IPS-15b (cell line): ENCODE data around the gene MPZL1.

Experiments used
- H3K27me3 ChIP-seq: one replicate; pipeline ENCODE4 v1.6.1; 2013; ENCODE audit warnings: low read length; ENCODE audit not compliant: control insufficient read depth, insufficient read depth
- H3K36me3 ChIP-seq: one replicate; pipeline ENCODE4 v1.6.1; 2013; ENCODE audit warnings: low read length; ENCODE audit not compliant: control insufficient read depth, insufficient read depth
- H3K4me1 ChIP-seq: one replicate; pipeline ENCODE4 v1.6.1; 2013; ENCODE audit warnings: mild to moderate bottlenecking, low read length; ENCODE audit not compliant: control insufficient read depth, insufficient read depth
- H3K4me3 ChIP-seq: one replicate; pipeline ENCODE4 v1.5.1; 2013; ENCODE audit warnings: low read depth, low read length
- H3K9ac ChIP-seq: one replicate; pipeline ENCODE4 v1.6.1; 2013; ENCODE audit warnings: low read depth, mild to moderate bottlenecking, low read length
- H3K9me3 ChIP-seq: one replicate; pipeline ENCODE4 v1.6.1; 2013; ENCODE audit warnings: mild to moderate bottlenecking, low read length; ENCODE audit not compliant: control insufficient read depth, insufficient read depth

The MPZL1 gene

GRCh38 chr1:167775178-167775577 is 53.4 kb downstream of the MPZL1 start:
- no peak overlapping the region for H3K9ac ChIP-seq
- no peaks in the 10 kb centered on the region for H3K9me3 ChIP-seq
- no peak overlapping the region for H3K4me3 ChIP-seq
- H3K36me3 ChIP-seq = no peaks in the 10 kb centered on the region
- H3K27me3 ChIP-seq = peaks cover 7% of the 10 kb centered on the region
- no peaks in the 10 kb centered on the region for H3K4me1 ChIP-seq

DNA sequence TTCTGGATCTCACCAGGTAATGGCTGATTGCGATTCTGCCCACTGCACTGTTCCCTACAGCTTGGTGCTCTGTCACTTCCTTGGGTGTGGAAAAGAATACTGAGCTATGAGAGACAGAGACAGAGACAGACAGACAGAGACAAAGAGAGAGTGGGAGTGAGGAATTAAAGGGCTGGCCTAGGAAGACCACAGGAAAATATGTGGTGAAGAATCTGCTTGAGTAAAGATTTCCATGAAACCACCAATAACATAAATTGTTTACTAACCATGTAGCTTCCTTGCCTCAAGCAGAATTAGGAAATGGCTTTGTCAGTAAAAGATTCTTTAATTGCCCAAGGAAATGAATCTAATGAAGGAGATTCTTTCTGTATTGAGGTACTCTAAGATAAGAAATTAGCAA is 54.4 kb downstream of the MPZL1 start:
- Histone ChIP-seq H3K9ac (no peak overlapping the region), H3K36me3 (no peaks in the 10 kb centered on the region), H3K4me3 (no peak overlapping the region), H3K4me1 (no peaks in the 10 kb centered on the region), H3K9me3 (no peaks in the 10 kb centered on the region), H3K27me3 (no peaks in the 10 kb centered on the region)

- no peaks in the 10 kb centered on the region for H3K36me3 ChIP-seq
- no peak overlapping the region for H3K4me3 ChIP-seq
- no peaks in the 10 kb centered on the region for H3K4me1 ChIP-seq
- H3K27me3 ChIP-seq = no peaks in the 10 kb centered on the region
- no peaks in the 10 kb centered on the region for H3K9me3 ChIP-seq
- H3K9ac ChIP-seq = no peak overlapping the region
These were observed 55.0 kb downstream of the MPZL1 start for GRCh38 chr1:167776616-167777268.

- Histone ChIP-seq H3K9me3 (no peaks in the 10 kb centered on the region), H3K36me3 (no peaks in the 10 kb centered on the region), H3K4me3 (no peak overlapping the region), H3K4me1 (no peaks in the 10 kb centered on the region), H3K27me3 (no peaks in the 10 kb centered on the region), H3K9ac (no peak overlapping the region)
These were observed 55.5 kb downstream of the MPZL1 start for GRCh38 chr1:167777269-167777650.

DNA sequence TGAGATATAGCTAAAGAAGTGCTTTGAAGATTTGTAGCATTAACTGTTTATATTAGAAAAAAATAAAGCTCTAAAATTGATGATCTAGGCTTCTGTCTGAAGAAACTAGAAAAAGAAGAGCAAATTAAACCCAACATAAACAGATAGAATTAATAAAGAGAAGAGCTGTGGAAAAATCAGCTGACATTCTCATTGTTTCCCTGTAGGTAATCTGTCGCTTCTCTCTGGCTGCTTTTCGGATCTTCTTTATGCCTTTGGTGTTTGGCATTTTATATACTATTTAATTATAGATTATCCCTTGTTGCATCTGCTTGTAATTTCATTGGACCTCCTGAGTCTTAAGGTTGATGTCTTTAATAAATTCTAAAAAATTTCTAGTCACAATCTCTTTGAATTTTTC is 59.8 kb downstream of the MPZL1 start:
- Histone ChIP-seq H3K27me3 (no peaks in the 10 kb centered on the region), H3K9me3 (no peaks in the 10 kb centered on the region), H3K4me3 (no peak overlapping the region), H3K9ac (no peak overlapping the region), H3K4me1 (no peaks in the 10 kb centered on the region), H3K36me3 (no peaks in the 10 kb centered on the region)

- no peak overlapping the region for H3K9ac ChIP-seq
- no peak overlapping the region for H3K4me3 ChIP-seq
- H3K9me3 ChIP-seq = no peaks in the 10 kb centered on the region
- H3K36me3 ChIP-seq = no peaks in the 10 kb centered on the region
- no peaks in the 10 kb centered on the region for H3K27me3 ChIP-seq
- no peaks in the 10 kb centered on the region for H3K4me1 ChIP-seq
These were observed 61.2 kb downstream of the MPZL1 start for GRCh38 chr1:167782946-167783345.

DNA sequence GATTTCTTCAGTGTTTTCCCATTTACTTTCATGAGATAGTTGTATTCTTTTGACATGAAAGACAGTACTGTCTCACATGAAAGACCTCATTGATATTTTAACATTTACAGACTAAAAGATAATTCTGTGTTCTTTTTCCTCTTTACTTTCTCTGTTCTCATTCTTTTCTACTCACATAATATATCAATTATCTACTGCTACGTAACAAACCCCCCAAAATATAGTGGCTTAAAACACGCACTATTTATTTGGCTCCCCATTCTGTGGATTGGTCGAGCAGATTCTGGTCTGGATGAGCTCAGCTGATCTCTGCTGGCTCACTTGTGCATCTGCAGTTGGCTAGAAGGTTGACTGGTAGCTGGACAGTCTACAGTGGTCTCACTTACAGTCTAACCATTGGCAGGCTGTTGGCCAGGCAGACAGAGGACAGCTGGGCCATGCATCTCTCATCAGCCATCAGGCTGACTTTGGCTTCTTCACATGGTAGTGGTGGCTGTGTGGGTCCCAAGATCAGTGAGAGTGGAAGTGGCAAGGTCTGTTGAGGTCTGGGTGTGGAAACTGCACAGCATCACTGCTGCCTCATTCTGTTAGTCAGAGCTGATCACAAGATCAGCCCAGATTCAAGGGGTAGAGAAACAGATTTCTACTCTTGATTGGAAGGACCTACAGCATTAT is 63.2 kb downstream of the MPZL1 start:
- Histone ChIP-seq H3K4me3 (no peak overlapping the region), H3K36me3 (no peaks in the 10 kb centered on the region), H3K4me1 (no peaks in the 10 kb centered on the region), H3K9ac (no peak overlapping the region), H3K27me3 (no peaks in the 10 kb centered on the region), H3K9me3 (no peaks in the 10 kb centered on the region)

DNA sequence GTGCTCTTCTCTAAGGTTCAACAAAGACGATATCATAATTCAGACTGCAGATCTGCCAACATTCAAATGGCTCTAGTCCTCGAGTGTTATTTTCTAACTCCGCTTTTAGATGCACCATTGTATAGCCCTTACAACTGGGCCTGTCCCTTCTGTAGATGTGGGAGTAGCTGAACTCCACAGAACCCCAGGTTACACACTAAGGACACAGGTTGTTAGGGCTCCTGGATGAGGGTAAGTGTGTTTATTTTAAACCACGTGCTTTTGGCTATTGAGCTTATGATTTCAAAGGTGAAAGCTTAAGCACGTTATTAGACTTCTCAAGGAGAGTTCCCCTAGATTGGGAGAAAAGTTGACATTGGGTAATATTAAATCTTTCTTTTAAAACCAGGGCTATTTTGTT is 64.7 kb downstream of the MPZL1 start:
- Histone ChIP-seq H3K27me3 (no peaks in the 10 kb centered on the region), H3K9me3 (no peaks in the 10 kb centered on the region), H3K9ac (no peak overlapping the region), H3K4me3 (no peak overlapping the region), H3K36me3 (no peaks in the 10 kb centered on the region), H3K4me1 (no peaks in the 10 kb centered on the region)

DNA sequence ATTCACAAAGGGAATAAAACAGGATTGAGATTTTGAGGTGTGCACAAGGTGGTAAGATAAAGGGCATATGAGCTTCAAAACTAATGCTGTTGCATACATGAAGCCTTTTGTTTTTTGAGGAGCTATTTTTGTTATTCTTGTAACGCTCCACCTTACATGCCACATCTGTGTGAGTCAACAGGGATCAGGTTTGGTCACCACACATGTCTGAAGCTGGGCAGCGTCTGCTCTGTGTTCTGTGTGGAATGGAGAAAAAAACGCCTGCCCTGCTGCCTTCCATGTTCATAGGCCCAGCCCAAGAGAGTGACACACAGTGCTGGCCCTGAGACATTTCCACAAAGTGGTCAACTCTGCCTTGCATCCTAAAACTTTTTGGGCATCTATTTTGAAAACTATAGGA is 67.7 kb downstream of the MPZL1 start:
- Histone ChIP-seq H3K4me3 (no peak overlapping the region), H3K9ac (no peak overlapping the region), H3K36me3 (no peaks in the 10 kb centered on the region), H3K27me3 (no peaks in the 10 kb centered on the region), H3K4me1 (no peaks in the 10 kb centered on the region), H3K9me3 (no peaks in the 10 kb centered on the region)

- Histone ChIP-seq H3K4me1 (no peaks in the 10 kb centered on the region), H3K9me3 (no peaks in the 10 kb centered on the region), H3K4me3 (no peak overlapping the region), H3K27me3 (no peaks in the 10 kb centered on the region), H3K36me3 (no peaks in the 10 kb centered on the region), H3K9ac (no peak overlapping the region)
These were observed 68.3 kb downstream of the MPZL1 start for GRCh38 chr1:167790117-167790516.

DNA sequence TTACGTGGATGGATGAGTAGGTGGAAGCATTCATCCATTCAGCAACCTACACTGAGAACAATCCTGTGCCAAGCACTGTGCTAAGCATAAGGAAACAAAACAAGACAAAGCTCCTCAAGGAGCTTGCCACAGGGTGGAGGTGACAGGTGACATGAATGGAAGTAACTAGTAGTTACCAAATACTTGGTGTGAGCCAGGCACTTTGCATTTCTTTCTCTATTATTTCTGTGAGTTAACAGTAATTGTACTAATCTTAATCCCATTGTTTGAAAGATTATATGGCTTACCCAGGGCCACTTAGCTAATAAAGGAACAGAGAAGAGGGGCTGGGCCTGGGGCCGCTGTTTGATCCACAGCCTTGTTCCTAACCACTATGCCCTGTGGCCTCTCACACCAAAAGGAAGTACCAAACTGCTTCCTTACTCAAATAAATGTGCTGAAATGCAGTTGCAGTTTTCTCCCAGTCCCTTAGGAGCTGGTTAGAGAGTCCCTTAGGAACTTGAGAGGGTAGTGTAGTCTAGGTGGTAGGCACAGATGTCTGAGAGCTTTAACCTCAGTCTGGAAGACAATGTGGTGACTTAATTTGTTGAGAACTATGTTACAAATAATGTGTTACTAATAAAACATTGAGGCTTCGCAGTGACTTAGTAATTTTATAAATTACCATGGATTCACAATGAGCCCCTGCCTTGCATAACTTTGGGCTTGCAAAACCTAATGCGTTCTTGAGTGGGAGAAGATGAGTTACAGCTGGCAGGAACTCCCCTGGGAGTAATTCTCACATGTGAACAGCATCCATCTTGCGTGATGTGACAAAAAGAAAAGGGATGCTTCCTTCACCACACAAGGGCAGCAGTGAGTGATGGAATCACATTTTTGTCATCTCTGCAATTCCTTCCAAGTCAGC is 69.8 kb downstream of the MPZL1 start:
- peaks cover 9% of the 10 kb centered on the region for H3K4me1 ChIP-seq
- H3K36me3 ChIP-seq = no peaks in the 10 kb centered on the region
- no peaks in the 10 kb centered on the region for H3K27me3 ChIP-seq
- no peak overlapping the region for H3K9ac ChIP-seq
- no peaks in the 10 kb centered on the region for H3K9me3 ChIP-seq
- no peak overlapping the region for H3K4me3 ChIP-seq

- Histone ChIP-seq H3K36me3 (no peaks in the 10 kb centered on the region), H3K4me1 (peaks cover 9% of the 10 kb centered on the region), H3K9ac (no peak overlapping the region), H3K27me3 (no peaks in the 10 kb centered on the region), H3K4me3 (no peak overlapping the region), H3K9me3 (no peaks in the 10 kb centered on the region)
These were observed 70.4 kb downstream of the MPZL1 start for GRCh38 chr1:167792188-167792565.
